ENCODE data around the gene SULT1A3. TPM values are rescaled to one million over a fixed set of nuclear protein-coding genes. Genes with fewer than 3 reads are reported as not detected.
"Not testable (repeated sequence)": the region's sequence is repeated elsewhere in the genome, so short reads cannot be mapped to it uniquely, and the experiment has no call there.

SULT1A3 gene
- total RNA-seq, 1 donor: 6.2 TPM

DNA sequence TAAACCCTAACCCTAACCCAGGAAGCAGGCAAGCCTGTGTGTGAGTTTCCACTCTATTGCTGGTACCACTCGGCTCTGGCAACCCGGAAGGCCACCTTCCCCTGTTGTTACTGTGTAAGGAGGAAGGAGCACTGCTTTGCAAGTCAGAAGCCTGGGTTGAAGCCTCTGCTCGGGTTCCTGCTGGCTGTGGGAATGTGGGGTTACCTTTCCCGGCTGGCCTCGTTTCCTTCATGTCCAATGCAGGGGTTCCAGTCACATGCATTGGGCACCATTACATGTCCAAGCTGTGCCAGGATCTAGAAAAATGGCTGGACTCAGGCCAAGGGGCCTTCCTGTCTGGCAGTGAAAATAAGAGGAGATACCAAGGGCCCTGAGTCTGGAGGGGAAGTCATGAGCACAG, 18.0 kb downstream of the SULT1A3 start:
- H3K36me3 ChIP-seq (ENCODE audit: insufficient read depth, low read length); H3K27ac ChIP-seq (ENCODE audit: low read depth, low read length); H3K4me2 ChIP-seq (ENCODE audit: insufficient read depth, low read length); H2AFZ ChIP-seq (ENCODE audit: low read length); H4K20me1 ChIP-seq (ENCODE audit: insufficient read depth, low read length); H3K4me1 ChIP-seq (ENCODE audit: insufficient read depth, low read length); DNase-seq (ENCODE audit: insufficient read length, low spot score, missing footprints); H3K4me3 ChIP-seq (ENCODE audit: insufficient read depth, low read length); H3K79me2 ChIP-seq (ENCODE audit: insufficient read depth, low read length); H3K27me3 ChIP-seq (ENCODE audit: insufficient read depth, low read length); H3K9me3 ChIP-seq (ENCODE audit: low read depth, low read length): not testable (repeated sequence)

DNA sequence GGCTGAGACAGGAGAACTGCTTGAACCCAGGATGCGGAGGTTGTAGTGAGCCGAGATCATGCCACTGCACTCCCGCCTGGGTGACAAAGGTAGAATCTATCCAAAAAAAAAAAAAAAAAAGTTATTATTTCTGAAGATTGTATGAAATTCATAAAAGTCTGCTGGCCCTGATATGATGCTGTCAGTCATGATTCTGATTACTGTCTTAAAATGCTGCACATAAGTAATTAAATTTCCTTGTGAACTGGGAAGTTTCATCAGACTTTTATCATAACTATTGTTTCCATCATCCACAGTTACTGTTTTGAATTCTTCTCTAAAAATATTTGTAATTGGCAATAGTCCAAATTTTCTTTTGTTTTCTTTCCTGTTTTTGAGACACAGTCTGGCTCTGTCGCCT, 49.3 kb downstream of the SULT1A3 start, which contains the start of gene NPIPB13:
TSS of gene NPIPB13 (minus strand) at position 101 of the 400 bp plus-strand sequence. CDS start 2,906 bp downstream, outside the sequence.
- H2AFZ ChIP-seq (ENCODE audit: low read length); H4K20me1 ChIP-seq (ENCODE audit: insufficient read depth, low read length); H3K4me3 ChIP-seq (ENCODE audit: insufficient read depth, low read length); H3K9me3 ChIP-seq (ENCODE audit: low read depth, low read length); H3K4me2 ChIP-seq (ENCODE audit: insufficient read depth, low read length); DNase-seq (ENCODE audit: insufficient read length, low spot score, missing footprints); H3K4me1 ChIP-seq (ENCODE audit: insufficient read depth, low read length); H3K79me2 ChIP-seq (ENCODE audit: insufficient read depth, low read length); H3K27me3 ChIP-seq (ENCODE audit: insufficient read depth, low read length); H3K36me3 ChIP-seq (ENCODE audit: insufficient read depth, low read length); H3K27ac ChIP-seq (ENCODE audit: low read depth, low read length): not testable (repeated sequence)

Small RNA genes lying within 50 kb of the gene (small RNA-seq; reads per million reads assigned to genes)
- gene AC106782.4: not detected

Other genes with a start within 250 kb of the SULT1A3 start
- gene TMEM219, start 237.2 kb upstream of the SULT1A3 start, total RNA-seq: 74.3 and 84.0 TPM in 2 replicates
- gene TAOK2, start 225.4 kb upstream of the SULT1A3 start, total RNA-seq: 37.1 and 39.1 TPM in 2 replicates
- gene HIRIP3, start 203.6 kb upstream of the SULT1A3 start, total RNA-seq: 3.5 and 5.8 TPM in 2 replicates
- 14.5 and 16.8 TPM in 2 replicates for gene INO80E, start 203.0 kb upstream of the SULT1A3 start, total RNA-seq
- gene DOC2A, start 188.2 kb upstream of the SULT1A3 start, total RNA-seq: not detected in 2 replicates
- not detected in 2 replicates for gene C16orf92, start 176.1 kb upstream of the SULT1A3 start, total RNA-seq
- gene TLCD3B, start 168.0 kb upstream of the SULT1A3 start, total RNA-seq: 0.36 TPM in 1 of 2 replicates, not detected in the other
- gene ALDOA, start 133.5 kb upstream of the SULT1A3 start, total RNA-seq: 579 and 705 TPM in 2 replicates
- 175 and 178 TPM in 2 replicates for gene PPP4C, start 123.3 kb upstream of the SULT1A3 start, total RNA-seq
- gene TBX6, start 107.3 kb upstream of the SULT1A3 start, total RNA-seq: 0.29 and 0.36 TPM in 2 replicates
- gene YPEL3, start 103.0 kb upstream of the SULT1A3 start, total RNA-seq: 28.2 and 31.2 TPM in 2 replicates
- 0.36 and 0.88 TPM in 2 replicates for gene GDPD3, start 85.7 kb upstream of the SULT1A3 start, total RNA-seq
- 40.2 and 40.7 TPM in 2 replicates for gene MAPK3, start 76.0 kb upstream of the SULT1A3 start, total RNA-seq
- gene CORO1A, start 15.7 kb upstream of the SULT1A3 start, total RNA-seq: 0.36 and 0.59 TPM in 2 replicates
- gene BOLA2B, start 5.6 kb upstream of the SULT1A3 start, total RNA-seq: 26.8 and 64.8 TPM in 2 replicates
- gene SLX1A, start 5.4 kb upstream of the SULT1A3 start, total RNA-seq: 19.9 and 23.3 TPM in 2 replicates
- 5.9 and 7.2 TPM in 2 replicates for gene NPIPB13, start 49.2 kb downstream of the SULT1A3 start, total RNA-seq
- gene CD2BP2, start 156.1 kb downstream of the SULT1A3 start, total RNA-seq: 30.9 and 32.9 TPM in 2 replicates
- gene TBC1D10B, start 171.2 kb downstream of the SULT1A3 start, total RNA-seq: 26.5 and 31.5 TPM in 2 replicates
- not detected in 2 replicates for gene MYL11, start 175.5 kb downstream of the SULT1A3 start, total RNA-seq
- gene SEPTIN1, start 183.3 kb downstream of the SULT1A3 start, total RNA-seq: 0.29 TPM in 1 of 2 replicates, not detected in the other
- 10.0 and 10.9 TPM in 2 replicates for gene ZNF48, start 196.2 kb downstream of the SULT1A3 start, total RNA-seq
- 10.9 and 14.8 TPM in 2 replicates for gene ZNF771, start 208.4 kb downstream of the SULT1A3 start, total RNA-seq
- 13.6 and 13.8 TPM in 2 replicates for gene DCTPP1, start 230.8 kb downstream of the SULT1A3 start, total RNA-seq
- gene SEPHS2, start 246.6 kb downstream of the SULT1A3 start, total RNA-seq: 18.0 and 20.3 TPM in 2 replicates

Data from osteoblast (primary cell).